HTR-8/SVneo (cell line): ENCODE data around the gene CRYBG3.
A peak's percentile ranks its signal among the peaks of the same experiment; 100 is the strongest.

Experiments used
- DNase-seq: peaks from one replicate; pipeline ENCODE4 v3.0.0; 2011; ENCODE audit warnings: low spot score, mixed read lengths; ENCODE audit not compliant: insufficient read length
- FAIRE-seq: peaks from 2 replicates; lab custom pipeline; 2011; peaks lifted over from hg19 to GRCh38; lab: Jason Lieb, UNC

CRYBG3 gene

GRCh38 chr3:97821774-97822358 is at the start of gene CRYBG3:
CRYBG3 (plus strand) TSS chr3:97822011; CDS start chr3:97822207, 196 bp downstream.
- peak; percentile 81 for FAIRE-seq
- peak; percentile 72 for DNase-seq

GRCh38 chr3:97772926-97773325 is 48.9 kb upstream of the CRYBG3 start:
- FAIRE-seq, result no peak

GRCh38 chr3:97778152-97778551 is 43.7 kb upstream of the CRYBG3 start:
- DNase-seq (no peak), FAIRE-seq (no peak)

More at GRCh38 chr3:97772926-97773325, 48.9 kb upstream of the CRYBG3 start:
- DNase-seq, result no peak

- DNase-seq (peak; percentile 22), FAIRE-seq (no peak)
Measured at GRCh38 chr3:97793420-97794019, 28.3 kb upstream of the CRYBG3 start.

- DNase-seq (no peak), FAIRE-seq (no peak)
Measured at GRCh38 chr3:97795951-97796350, 25.9 kb upstream of the CRYBG3 start.

GRCh38 chr3:97804471-97804870 is 17.3 kb upstream of the CRYBG3 start:
- FAIRE-seq (no peak), DNase-seq (no peak)

GRCh38 chr3:97810779-97811390 is 10.9 kb upstream of the CRYBG3 start:
- DNase-seq (no peak), FAIRE-seq (no peak)

GRCh38 chr3:97815149-97815917 is 6.5 kb upstream of the CRYBG3 start:
- DNase-seq, result no peak

GRCh38 chr3:97816811-97817210 is 5.0 kb upstream of the CRYBG3 start:
- DNase-seq (no peak), FAIRE-seq (no peak)

More at GRCh38 chr3:97815149-97815917, 6.5 kb upstream of the CRYBG3 start:
- FAIRE-seq, result no peak

- DNase-seq (no peak), FAIRE-seq (no peak)
Measured at GRCh38 chr3:97817965-97818364, 3.8 kb upstream of the CRYBG3 start.

GRCh38 chr3:97820780-97821179 is 1.0 kb upstream of the CRYBG3 start:
- DNase-seq, result no peak
- FAIRE-seq, result no peak

- no peak for FAIRE-seq
- DNase-seq, result peak; percentile 13
Measured at GRCh38 chr3:97821287-97821773, 481 bp upstream of the CRYBG3 start.

- peak; percentile 37 for DNase-seq
- FAIRE-seq, result no peak
Measured at GRCh38 chr3:97822359-97822775, 556 bp downstream of the CRYBG3 start.

GRCh38 chr3:97823046-97824004 is 1.5 kb downstream of the CRYBG3 start:
- FAIRE-seq, result no peak
- no peak for DNase-seq

- DNase-seq (no peak), FAIRE-seq (no peak)
Measured at GRCh38 chr3:97825101-97825500, 3.3 kb downstream of the CRYBG3 start.

GRCh38 chr3:97827741-97828471 is 6.1 kb downstream of the CRYBG3 start:
- no peak for FAIRE-seq
- DNase-seq, result no peak

- DNase-seq, result no peak
Measured at GRCh38 chr3:97829198-97829597, 7.4 kb downstream of the CRYBG3 start.

GRCh38 chr3:97830638-97831037 is 8.8 kb downstream of the CRYBG3 start:
- DNase-seq (no peak), FAIRE-seq (no peak)

More at GRCh38 chr3:97829198-97829597, 7.4 kb downstream of the CRYBG3 start:
- no peak for FAIRE-seq

GRCh38 chr3:97831140-97831539 is 9.3 kb downstream of the CRYBG3 start:
- FAIRE-seq, result no peak
- no peak for DNase-seq
